H4 (cell line): Measurements from ENCODE around the gene CDH19. TPM values are rescaled to one million over a fixed set of nuclear protein-coding genes. Genes with fewer than 3 reads are reported as not detected.
"Not testable (repeated sequence)": the region's sequence is repeated elsewhere in the genome, so short reads cannot be mapped to it uniquely, and the experiment has no call there.

Experiments
- DNase-seq: peaks from one replicate; pipeline ENCODE4 v3.0.0-alpha.2; 2015; ENCODE audit warnings: low spot score
- total RNA-seq: library from RNA; depleted of rRNA; stranded (reverse); fragments of >200 nt; shearing (Covaris generic); gene quantifications from 2 replicates; pipeline ENCODE4 v1.2.3, GENCODE V29; 2014

Gene CDH19
- total RNA-seq, 1 experiment from 2014 or later, result not detected

- DNase-seq, result no peak
These were observed 39.7 kb downstream of the CDH19 start for GRCh38 chr18:66564236-66564635.

- no peak for DNase-seq
These were observed 41.6 kb downstream of the CDH19 start for GRCh38 chr18:66562279-66562678.

- peak; percentile 57 for DNase-seq
These were observed 43.8 kb downstream of the CDH19 start for GRCh38 chr18:66560094-66560493.

- DNase-seq, result peak; percentile 30
These were observed 45.1 kb downstream of the CDH19 start for GRCh38 chr18:66558773-66559172.

GRCh38 chr18:66557091-66557490 is 46.8 kb downstream of the CDH19 start:
- no peak for DNase-seq

- DNase-seq, result no peak
These were observed 48.3 kb downstream of the CDH19 start for GRCh38 chr18:66555585-66555984.

- DNase-seq, result peak; percentile 35
These were observed 50.1 kb downstream of the CDH19 start for GRCh38 chr18:66553824-66554223.

- DNase-seq, result no peak
These were observed 53.5 kb downstream of the CDH19 start for GRCh38 chr18:66550366-66550765.

- DNase-seq, result no peak
These were observed 55.1 kb downstream of the CDH19 start for GRCh38 chr18:66548747-66549146.

GRCh38 chr18:66534110-66534509 is 69.8 kb downstream of the CDH19 start:
- no peak for DNase-seq

- DNase-seq, result no peak
These were observed 70.2 kb downstream of the CDH19 start for GRCh38 chr18:66533693-66534092.

- no peak for DNase-seq
These were observed 80.5 kb downstream of the CDH19 start for GRCh38 chr18:66523219-66523991.

- DNase-seq, result no peak
These were observed 89.9 kb downstream of the CDH19 start for GRCh38 chr18:66513996-66514395.

GRCh38 chr18:66511792-66512191 is 92.1 kb downstream of the CDH19 start:
- peak; percentile 25 for DNase-seq

GRCh38 chr18:66511289-66511688 is 92.6 kb downstream of the CDH19 start:
- DNase-seq, result no peak

GRCh38 chr18:66510357-66511045 is 93.4 kb downstream of the CDH19 start:
- no peak for DNase-seq

- DNase-seq, result no peak
These were observed 95.0 kb downstream of the CDH19 start for GRCh38 chr18:66508937-66509336.

GRCh38 chr18:66506178-66506577 is 97.7 kb downstream of the CDH19 start:
- DNase-seq, result no peak

- DNase-seq, result no peak
These were observed 106.5 kb downstream of the CDH19 start for GRCh38 chr18:66497351-66497750.

GRCh38 chr18:66495844-66496243 is 108.0 kb downstream of the CDH19 start:
- peak; percentile 63 for DNase-seq

- no peak for DNase-seq
These were observed 130.0 kb downstream of the CDH19 start for GRCh38 chr18:66473882-66474281.

GRCh38 chr18:66466184-66466583 is 137.7 kb downstream of the CDH19 start:
- not testable (repeated sequence) for DNase-seq

GRCh38 chr18:66461344-66461743 is 142.5 kb downstream of the CDH19 start:
- no peak for DNase-seq
